NCI-H1417 (cell line): Measurements from ENCODE around the gene GABRB1.
A peak's percentile ranks its signal among the peaks of the same experiment; 100 is the strongest.
"Not testable (repeated sequence)": the region's sequence is repeated elsewhere in the genome, so short reads cannot be mapped to it uniquely, and the experiment has no call there.

Source experiments
- DNase-seq, 3 experiments: peaks; one replicate each; lab custom pipeline; 2025; lab: John Stamatoyannopoulos, UW

GABRB1 gene

GRCh38 chr4:47289805-47290204 is 258.4 kb downstream of the GABRB1 start:
- DNase-seq: no peak

- DNase-seq: not testable (repeated sequence)
Observed at GRCh38 chr4:47290873-47291272, 259.5 kb downstream of the GABRB1 start.

- peak in 2 of 3 experiments; percentile 5 to 39 for DNase-seq
Observed at GRCh38 chr4:47309165-47309564, 277.8 kb downstream of the GABRB1 start.

DNA sequence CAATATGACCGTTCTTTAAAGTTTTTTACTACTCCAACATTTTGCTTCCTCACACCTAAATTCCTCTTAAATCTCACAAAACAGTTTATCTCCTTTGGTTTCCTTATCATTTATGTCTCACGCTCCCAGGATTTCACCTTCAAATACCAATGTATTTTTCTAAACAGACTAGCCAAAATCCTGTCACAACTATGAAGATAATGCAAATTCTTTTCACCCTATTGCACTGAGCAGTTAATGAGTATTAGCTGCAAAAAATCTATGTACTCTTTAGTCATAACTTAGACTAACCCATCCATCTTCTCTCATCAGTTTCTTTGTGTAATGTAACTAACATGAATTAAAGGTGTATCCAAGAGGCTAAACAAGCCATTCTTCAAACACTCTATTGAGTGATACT is 280.8 kb downstream of the GABRB1 start:
- no peak for DNase-seq

- DNase-seq: no peak
Observed at GRCh38 chr4:47313384-47313783, 282.0 kb downstream of the GABRB1 start.

GRCh38 chr4:47315346-47315745 is 284.0 kb downstream of the GABRB1 start:
- no peak for DNase-seq

DNA sequence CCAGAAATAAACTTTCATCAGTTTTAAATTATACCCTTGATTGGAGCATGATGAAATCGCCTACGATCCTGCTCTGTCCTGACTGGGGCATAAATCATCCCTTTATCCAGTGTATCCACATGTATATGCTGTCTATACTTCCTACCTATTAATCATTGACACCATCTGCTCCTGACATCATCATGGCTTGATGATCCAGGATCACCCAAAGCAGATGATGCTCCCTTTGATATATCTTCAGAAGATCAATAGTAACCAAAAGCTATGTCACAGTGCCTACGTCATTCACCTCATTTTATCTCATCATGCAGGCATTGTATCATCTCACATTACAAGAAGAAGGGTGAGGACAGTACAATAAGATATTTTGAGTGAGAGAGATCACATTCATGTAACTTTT is 294.7 kb downstream of the GABRB1 start:
- no peak for DNase-seq

DNA sequence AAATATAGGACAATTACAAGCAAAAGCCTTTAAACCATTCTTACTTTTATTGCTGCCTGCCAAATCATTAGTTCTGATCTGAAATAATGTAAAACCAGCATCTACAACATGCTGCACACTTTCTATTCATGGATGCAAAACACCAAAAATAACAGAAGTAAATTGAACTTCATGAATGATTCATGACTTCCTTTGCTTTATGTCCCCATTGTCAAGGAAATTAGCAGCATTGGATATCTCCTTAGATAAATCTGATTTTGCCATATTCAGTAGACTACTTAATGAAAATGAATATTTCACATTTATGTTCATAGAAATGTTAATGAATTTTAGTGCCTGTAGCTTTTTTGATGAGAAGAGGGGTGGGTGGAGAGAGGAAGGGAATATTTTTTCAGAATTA is 299.5 kb downstream of the GABRB1 start:
- DNase-seq: no peak

DNA sequence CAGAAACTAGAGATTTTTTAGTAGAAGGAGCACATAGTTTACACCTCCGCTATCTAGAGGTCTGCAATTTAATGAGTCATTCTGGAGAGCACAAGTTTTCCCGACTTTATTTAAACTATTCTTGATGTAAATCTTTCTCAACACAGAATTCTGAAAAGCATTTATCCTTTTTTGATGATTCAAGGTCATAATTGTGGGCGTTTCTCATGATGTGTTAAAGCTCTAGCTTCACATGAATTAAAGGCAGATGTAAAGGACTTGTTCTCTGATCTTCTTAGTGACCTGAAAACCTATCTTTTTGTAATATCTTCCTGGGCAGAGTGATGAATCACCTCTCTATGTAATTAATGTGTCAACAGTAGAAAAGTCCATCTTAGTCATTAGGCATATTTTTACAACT is 303.3 kb downstream of the GABRB1 start:
- DNase-seq: no peak

- DNase-seq: no peak
Observed at GRCh38 chr4:47337893-47338292, 306.5 kb downstream of the GABRB1 start.

DNA sequence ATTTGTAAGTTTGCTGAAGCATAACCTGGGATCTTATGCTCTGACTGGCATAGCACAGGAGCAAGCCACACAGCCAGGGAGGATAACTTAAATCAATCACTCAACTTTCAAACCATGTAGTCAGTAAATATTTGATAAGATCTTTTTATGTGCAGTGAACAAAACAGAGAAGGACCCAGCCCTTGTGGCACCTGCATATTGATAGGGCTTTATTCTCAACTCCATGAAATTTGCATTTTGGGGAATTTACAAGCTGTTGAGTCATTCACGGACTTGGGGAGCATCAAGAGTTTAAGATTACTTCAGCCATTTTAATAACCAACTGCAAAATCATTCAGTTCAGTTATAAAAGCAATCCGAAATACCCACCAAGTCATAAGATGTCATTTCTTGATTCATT is 309.5 kb downstream of the GABRB1 start:
- DNase-seq: no peak

DNA sequence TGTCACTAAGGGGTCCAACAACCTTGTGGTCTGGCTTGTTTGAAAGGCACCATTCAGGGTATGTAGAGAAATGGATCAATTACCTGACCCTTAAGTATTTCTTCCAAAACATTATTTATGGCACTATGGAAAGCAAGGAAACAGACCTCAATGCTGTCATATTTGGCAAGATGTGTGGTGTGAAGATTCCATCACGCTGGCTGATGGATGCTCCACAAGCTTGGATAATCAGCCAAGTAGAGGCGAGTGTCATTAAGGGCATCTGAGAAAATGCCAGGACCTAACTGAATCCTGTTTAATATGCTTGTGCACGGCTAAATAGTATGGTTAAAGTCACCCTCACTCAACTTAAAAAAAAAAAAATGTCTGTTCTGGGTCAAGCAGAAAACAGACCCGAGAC is 311.4 kb downstream of the GABRB1 start:
- no peak for DNase-seq

DNA sequence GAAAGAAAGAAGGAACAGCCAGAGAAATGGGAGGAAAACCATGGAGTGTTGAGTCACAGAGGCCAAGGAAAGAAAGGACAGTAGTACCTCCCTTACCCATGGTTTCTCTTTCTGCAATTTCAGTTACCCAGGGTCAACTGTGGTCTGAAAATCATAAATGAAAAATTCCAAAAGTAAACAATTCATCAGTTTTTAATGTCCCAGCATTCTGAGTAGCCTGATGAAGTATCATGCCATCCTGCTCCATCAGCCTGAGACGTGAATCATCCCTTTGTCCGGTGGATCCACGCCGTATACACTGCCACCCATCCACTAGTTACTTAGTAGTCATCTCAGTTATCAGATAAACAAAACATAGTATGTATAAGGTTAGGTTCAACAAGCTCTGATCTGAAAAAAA is 318.0 kb downstream of the GABRB1 start:
- no peak for DNase-seq

- DNase-seq: peak in 1 of 3 experiments; percentile 40
Observed at GRCh38 chr4:47355568-47355967, 324.2 kb downstream of the GABRB1 start.

DNA sequence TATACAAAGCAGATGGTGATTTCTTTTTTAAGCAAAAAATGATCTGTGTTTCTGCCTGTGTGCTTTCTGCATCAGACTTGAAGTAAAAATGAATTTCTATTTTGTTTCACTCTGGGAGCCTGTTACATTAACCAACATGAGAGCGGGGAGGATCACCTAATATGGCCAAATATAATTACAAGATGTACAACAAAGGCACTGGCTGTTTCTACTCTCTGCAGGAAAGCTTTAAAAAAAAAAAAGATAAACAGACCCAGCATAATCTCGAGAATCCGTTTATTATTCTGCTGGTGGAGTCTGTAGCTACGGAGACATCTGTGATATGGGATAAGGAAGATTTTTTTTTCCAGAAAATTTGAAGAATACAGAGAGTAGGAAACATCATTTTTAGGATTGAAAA is 328.5 kb downstream of the GABRB1 start:
- DNase-seq: peak in 1 of 3 experiments; percentile 78

DNA sequence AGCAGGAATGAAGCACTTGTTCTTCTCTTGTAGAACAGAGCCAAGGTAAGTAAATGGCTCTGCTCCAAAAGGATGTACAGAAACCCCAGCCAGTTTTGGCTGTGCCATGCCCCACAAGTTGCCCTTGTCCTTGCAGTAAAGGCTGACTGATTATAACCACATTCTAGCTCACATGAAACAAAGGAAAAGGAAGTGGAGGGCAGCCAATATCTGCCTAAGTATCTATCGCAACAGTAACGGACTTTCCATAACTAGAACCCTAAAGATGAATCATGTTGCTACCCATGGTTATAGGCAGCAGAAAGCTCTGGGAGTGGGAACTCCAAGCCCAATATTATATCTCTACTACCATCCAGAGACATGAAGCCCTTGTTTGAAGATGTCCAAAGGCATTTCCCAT is 336.4 kb downstream of the GABRB1 start:
- no peak for DNase-seq

DNA sequence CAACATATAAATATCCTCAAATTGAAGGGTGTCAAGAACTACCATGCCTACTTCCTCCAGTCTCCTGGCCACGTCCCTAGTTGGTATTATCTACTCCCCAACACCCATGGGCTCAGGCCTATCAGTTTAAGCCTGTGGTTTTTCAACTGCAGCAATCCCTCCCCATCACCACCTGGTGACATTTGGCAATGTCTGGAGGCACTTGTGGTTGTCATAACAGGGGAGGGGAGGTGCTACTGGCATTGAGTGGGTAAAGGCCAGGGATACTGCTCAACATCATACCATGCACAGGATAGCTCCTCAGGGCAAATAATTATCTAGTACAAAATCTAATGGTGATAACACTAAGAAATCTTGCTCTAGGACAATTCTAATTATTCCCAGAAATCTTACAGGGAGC is 336.8 kb downstream of the GABRB1 start:
- no peak for DNase-seq

- DNase-seq: no peak
Observed at GRCh38 chr4:47372561-47372960, 341.2 kb downstream of the GABRB1 start.

DNA sequence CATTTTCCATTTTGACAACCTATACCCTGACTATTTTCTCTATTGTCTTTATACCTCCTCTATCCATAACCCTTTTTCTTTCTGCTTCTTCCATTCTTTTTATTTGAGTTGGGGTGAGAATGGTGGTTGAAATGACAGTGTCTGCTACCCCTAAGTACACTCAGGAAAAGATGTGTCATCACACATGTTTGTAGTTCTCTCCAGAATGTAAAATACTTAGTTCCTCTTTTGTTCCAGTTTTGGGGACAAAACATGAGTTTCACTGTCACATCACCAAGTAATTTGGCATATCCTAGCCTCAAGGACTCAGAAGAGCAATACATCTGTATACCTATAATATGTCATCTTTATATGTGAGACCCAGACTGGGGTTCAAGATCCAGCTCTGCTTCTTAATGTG is 341.8 kb downstream of the GABRB1 start:
- no peak for DNase-seq

DNA sequence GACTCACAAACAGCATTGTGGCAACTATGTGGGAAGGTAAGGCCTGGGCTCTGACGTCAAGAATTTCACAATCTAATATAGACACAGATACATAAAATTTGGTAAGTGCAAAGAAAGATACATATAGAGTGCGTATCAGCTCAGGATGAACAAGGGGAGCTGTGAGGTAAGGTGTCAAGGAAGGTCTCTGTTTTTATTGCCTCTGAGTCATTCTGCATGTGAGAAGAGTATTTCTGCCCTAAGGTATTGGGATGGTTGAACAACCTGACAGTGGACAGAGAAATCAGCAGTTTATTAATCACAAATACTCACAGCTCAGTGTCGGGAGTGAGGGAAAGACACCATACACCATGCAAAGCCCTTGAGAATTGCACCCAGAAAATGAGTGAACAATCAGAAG is 342.3 kb downstream of the GABRB1 start:
- no peak for DNase-seq

DNA sequence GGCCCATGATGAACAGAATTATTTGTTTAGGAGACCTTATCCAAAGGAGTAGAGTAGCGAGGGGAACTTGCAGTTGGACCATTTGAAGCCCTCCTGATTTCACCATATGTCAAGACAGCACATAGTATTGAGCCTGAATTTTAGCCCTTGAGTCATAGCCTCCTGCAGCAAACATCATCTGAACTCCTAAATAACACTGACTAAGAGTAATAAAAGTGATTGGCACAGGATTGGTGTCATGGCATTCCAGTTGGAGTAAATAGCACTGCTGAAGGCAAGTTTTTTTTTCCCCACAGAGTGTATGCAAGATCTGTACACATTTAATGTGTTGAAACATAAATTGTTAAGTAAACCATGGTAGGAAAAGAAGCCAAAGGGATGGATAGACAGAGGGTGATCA is 343.1 kb downstream of the GABRB1 start:
- no peak for DNase-seq

GRCh38 chr4:47378021-47378530 is 346.7 kb downstream of the GABRB1 start:
- not testable (repeated sequence) for DNase-seq

DNA sequence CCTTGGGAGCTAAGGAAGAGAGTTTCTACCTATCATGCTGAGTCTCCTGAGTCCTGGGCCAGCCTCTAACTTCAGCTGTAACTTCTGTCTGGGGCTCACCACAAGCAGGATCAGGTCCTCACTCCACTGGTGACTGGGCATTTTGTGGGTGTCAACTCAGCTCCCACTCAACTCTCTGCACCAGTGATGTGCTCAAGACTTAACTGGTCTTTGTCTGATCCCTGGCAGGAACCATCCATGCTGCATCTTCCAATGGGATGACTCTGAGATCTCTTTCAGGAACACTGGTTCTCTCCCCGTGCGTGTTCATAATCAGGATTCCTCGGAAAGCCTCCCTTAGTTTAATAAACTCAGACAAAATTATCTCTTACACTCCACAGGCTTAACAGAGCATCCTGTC is 349.8 kb downstream of the GABRB1 start:
- no peak for DNase-seq

DNA sequence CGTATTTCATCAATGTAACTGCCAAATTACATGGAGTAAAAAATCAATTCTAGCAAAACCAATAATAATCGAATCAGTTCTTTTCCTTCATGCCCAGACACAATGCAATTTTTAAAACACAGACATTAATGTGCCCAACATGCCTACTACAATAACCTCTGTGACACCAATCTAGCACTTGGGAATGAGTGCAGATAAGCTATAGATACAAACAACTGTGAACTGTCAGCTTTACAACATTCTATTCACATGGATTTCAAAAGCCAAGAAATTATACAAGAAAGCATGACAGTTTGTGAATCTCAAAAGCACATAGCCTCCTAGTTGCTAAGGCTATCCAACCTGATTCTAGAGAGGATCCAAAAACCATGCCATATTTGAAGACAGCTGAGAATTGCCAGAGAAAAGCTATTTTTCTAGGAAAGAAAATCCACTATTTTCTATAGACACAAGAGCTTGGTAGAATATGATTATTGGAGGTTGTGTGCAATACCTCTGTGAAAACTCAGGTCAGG is 351.5 kb downstream of the GABRB1 start:
- DNase-seq: no peak
